MG63 (cell line): ENCODE data around the gene ERI3. TPM values are rescaled to one million over a fixed set of nuclear protein-coding genes. Genes with fewer than 3 reads are reported as not detected.

Experiments used
- DNase-seq: peaks from one replicate; pipeline ENCODE4 v3.0.0-alpha.2; 2020
- H3K27me3 ChIP-seq: fragments of 250-450 bp; sonication (Bioruptor Pico); 2 replicates; pipeline ENCODE4 v1.5.1; 2020; ENCODE audit warnings: mild to moderate bottlenecking, moderate library complexity
- H3K36me3 ChIP-seq: fragments of 250-450 bp; sonication (Bioruptor Pico); 2 replicates; pipeline ENCODE4 v1.5.1; 2020; ENCODE audit warnings: mild to moderate bottlenecking, moderate library complexity
- H3K4me3 ChIP-seq: fragments of 250-450 bp; sonication (Bioruptor Pico); 2 replicates; pipeline ENCODE4 v1.5.1; 2020; ENCODE audit warnings: mild to moderate bottlenecking, moderate library complexity
- H3K9me3 ChIP-seq: fragments of 250-450 bp; sonication (Bioruptor Pico); 2 replicates; pipeline ENCODE4 v1.5.1; 2020; ENCODE audit warnings: mild to moderate bottlenecking, moderate library complexity
- total RNA-seq: library from RNA; depleted of rRNA; stranded (reverse); fragments of >200 nt; shearing (Covaris generic); gene quantifications from 2 replicates; pipeline ENCODE4 v1.2.3, GENCODE V29; 2014; ENCODE audit warnings: low replicate concordance

ERI3 gene
- total RNA-seq, 1 experiment from 2014 or later = 147 TPM

- Histone ChIP-seq H3K36me3 (no peaks in the 10 kb centered on the region; the same call in 1 of the 2 replicates), H3K27me3 (no peaks in the 10 kb centered on the region), H3K4me3 (no peak overlapping the region), H3K9me3 (no peaks in the 10 kb centered on the region)
- no peak for DNase-seq
Measured at GRCh38 chr1:44262816-44263567, 92.1 kb downstream of the ERI3 start.

- Histone ChIP-seq H3K27me3 (no peaks in the 10 kb centered on the region), H3K36me3 (no peaks in the 10 kb centered on the region; the same call in 1 of the 2 replicates), H3K9me3 (no peaks in the 10 kb centered on the region), H3K4me3 (no peak overlapping the region)
- DNase-seq = no peak
Measured at GRCh38 chr1:44262414-44262813, 92.6 kb downstream of the ERI3 start.

GRCh38 chr1:44261962-44262361 lies 93.1 kb downstream of the ERI3 start:
- H3K36me3 ChIP-seq = no peaks in the 10 kb centered on the region; the same call in 1 of the 2 replicates
- H3K9me3 ChIP-seq = no peaks in the 10 kb centered on the region
- H3K4me3 ChIP-seq = no peak overlapping the region
- no peaks in the 10 kb centered on the region for H3K27me3 ChIP-seq
- no peak for DNase-seq

- no peak for DNase-seq
- H3K27me3 ChIP-seq = no peaks in the 10 kb centered on the region
- no peak overlapping the region for H3K4me3 ChIP-seq
- H3K36me3 ChIP-seq = no peaks in the 10 kb centered on the region; the same call in 1 of the 2 replicates
- H3K9me3 ChIP-seq = no peaks in the 10 kb centered on the region
Measured at GRCh38 chr1:44261171-44261817, 93.8 kb downstream of the ERI3 start.

- H3K27me3 ChIP-seq = no peaks in the 10 kb centered on the region
- no peak overlapping the region for H3K4me3 ChIP-seq
- H3K36me3 ChIP-seq = no peaks in the 10 kb centered on the region; the same call in 1 of the 2 replicates
- H3K9me3 ChIP-seq = no peaks in the 10 kb centered on the region
- no peak for DNase-seq
Measured at GRCh38 chr1:44260792-44261170, 94.3 kb downstream of the ERI3 start.

- Histone ChIP-seq H3K27me3 (no peaks in the 10 kb centered on the region), H3K36me3 (no peaks in the 10 kb centered on the region), H3K4me3 (no peak overlapping the region), H3K9me3 (no peaks in the 10 kb centered on the region)
- DNase-seq = no peak
Measured at GRCh38 chr1:44259090-44259489, 96.0 kb downstream of the ERI3 start.

GRCh38 chr1:44256762-44257554 lies 98.1 kb downstream of the ERI3 start:
- Histone ChIP-seq H3K4me3 (no peak overlapping the region), H3K27me3 (no peaks in the 10 kb centered on the region), H3K36me3 (no peaks in the 10 kb centered on the region; the same call in 1 of the 2 replicates), H3K9me3 (no peaks in the 10 kb centered on the region)
- DNase-seq = no peak

- no peaks in the 10 kb centered on the region for H3K9me3 ChIP-seq
- H3K36me3 ChIP-seq = no peaks in the 10 kb centered on the region; the same call in 1 of the 2 replicates
- DNase-seq = no peak
- no peaks in the 10 kb centered on the region for H3K27me3 ChIP-seq
- H3K4me3 ChIP-seq = no peak overlapping the region
Measured at GRCh38 chr1:44254392-44254910, 100.6 kb downstream of the ERI3 start.

- DNase-seq = no peak
Measured at GRCh38 chr1:44251989-44252671, 102.9 kb downstream of the ERI3 start.

GRCh38 chr1:44251486-44251885 lies 103.6 kb downstream of the ERI3 start:
- Histone ChIP-seq H3K4me3 (no peak overlapping the region), H3K9me3 (no peaks in the 10 kb centered on the region), H3K27me3 (no peaks in the 10 kb centered on the region), H3K36me3 (peaks cover 2% of the 10 kb centered on the region; the same call in 1 of the 2 replicates)
- DNase-seq = no peak

More at GRCh38 chr1:44251989-44252671, 102.9 kb downstream of the ERI3 start:
- no peak overlapping the region for H3K4me3 ChIP-seq
- H3K36me3 ChIP-seq = no peaks in the 10 kb centered on the region; the same call in 1 of the 2 replicates
- H3K9me3 ChIP-seq = no peaks in the 10 kb centered on the region
- no peaks in the 10 kb centered on the region for H3K27me3 ChIP-seq

GRCh38 chr1:44250068-44250781 lies 104.8 kb downstream of the ERI3 start:
- no peaks in the 10 kb centered on the region for H3K27me3 ChIP-seq
- no peaks in the 10 kb centered on the region for H3K9me3 ChIP-seq
- peaks cover 2% of the 10 kb centered on the region; the same call in 1 of the 2 replicates for H3K36me3 ChIP-seq
- no peak for DNase-seq
- no peak overlapping the region for H3K4me3 ChIP-seq

GRCh38 chr1:44249543-44249942 lies 105.5 kb downstream of the ERI3 start:
- Histone ChIP-seq H3K36me3 (peaks cover 2% of the 10 kb centered on the region; the same call in 1 of the 2 replicates), H3K27me3 (no peaks in the 10 kb centered on the region), H3K9me3 (no peaks in the 10 kb centered on the region), H3K4me3 (no peak overlapping the region)
- no peak for DNase-seq

- H3K27me3 ChIP-seq = no peaks in the 10 kb centered on the region
- H3K4me3 ChIP-seq = no peak overlapping the region
- no peaks in the 10 kb centered on the region for H3K9me3 ChIP-seq
- DNase-seq = no peak
- peaks cover 2% of the 10 kb centered on the region; the same call in 1 of the 2 replicates for H3K36me3 ChIP-seq
Measured at GRCh38 chr1:44246806-44247205, 108.3 kb downstream of the ERI3 start.

- Histone ChIP-seq H3K9me3 (no peaks in the 10 kb centered on the region), H3K27me3 (no peaks in the 10 kb centered on the region), H3K4me3 (no peak overlapping the region), H3K36me3 (peaks cover 6% of the 10 kb centered on the region; the same call in 1 of the 2 replicates)
- DNase-seq = no peak
Measured at GRCh38 chr1:44244986-44245385, 110.1 kb downstream of the ERI3 start.

GRCh38 chr1:44243782-44244495 lies 111.1 kb downstream of the ERI3 start:
- H3K36me3 ChIP-seq = peaks cover 6% of the 10 kb centered on the region; the same call in 1 of the 2 replicates
- H3K27me3 ChIP-seq = no peaks in the 10 kb centered on the region
- no peak overlapping the region for H3K4me3 ChIP-seq
- DNase-seq = no peak
- no peaks in the 10 kb centered on the region for H3K9me3 ChIP-seq
